K562 (cell line): ENCODE data around the gene RALGAPB.

Experiments
- POLR2A ChIP-seq: fragments of 450-650 bp; conservative IDR thresholded peaks from 2 replicates; pipeline ENCODE4 v1.6.1; 2016
- TF ChIP-seq, protein P1 (sequence below): fragments of 200-800 bp; sonication (Bioruptor generic); IDR thresholded peaks from 2 replicates; pipeline ENCODE4 v1.6.1; 2017; ENCODE audit warnings: missing genetic modification characterization, missing compliant biosample characterization
- TF ChIP-seq, protein P2 (sequence below): fragments of 250-450 bp; sonication (Bioruptor Pico); IDR thresholded peaks from 2 replicates; pipeline ENCODE4 v1.5.0; 2021; ENCODE audit warnings: mild to moderate bottlenecking, moderate library complexity
- TF ChIP-seq, protein P3 (sequence below): fragments of 450-650 bp; formaldehyde crosslinking; IDR thresholded peaks from 2 replicates; pipeline ENCODE4 v1.4.0; 2022; ENCODE audit warnings: missing genetic modification characterization
- TF ChIP-seq, protein P4 (sequence below), 3 experiments: IDR thresholded peaks in 2 of 3; conservative IDR thresholded peaks in 1 of 3; 2 replicates each; pipeline ENCODE4 v1.5.1; 2011 to 2012; ENCODE audit warnings: low read length in 3 of 3, mild to moderate bottlenecking in 3 of 3, control low read depth in 2 of 3, improper control_type of control experiment in 1 of 3, inconsistent platforms in 1 of 3, low read depth in 1 of 3, mixed read lengths in 1 of 3, moderate library complexity in 1 of 3; ENCODE audit not compliant: insufficient read depth in 2 of 3
- TF ChIP-seq, protein P5 (sequence below): fragments of 450-650 bp; IDR thresholded peaks from 2 replicates; pipeline ENCODE4 v1.6.1; 2017; ENCODE audit warnings: mild to moderate bottlenecking, moderate library complexity

DNA sequence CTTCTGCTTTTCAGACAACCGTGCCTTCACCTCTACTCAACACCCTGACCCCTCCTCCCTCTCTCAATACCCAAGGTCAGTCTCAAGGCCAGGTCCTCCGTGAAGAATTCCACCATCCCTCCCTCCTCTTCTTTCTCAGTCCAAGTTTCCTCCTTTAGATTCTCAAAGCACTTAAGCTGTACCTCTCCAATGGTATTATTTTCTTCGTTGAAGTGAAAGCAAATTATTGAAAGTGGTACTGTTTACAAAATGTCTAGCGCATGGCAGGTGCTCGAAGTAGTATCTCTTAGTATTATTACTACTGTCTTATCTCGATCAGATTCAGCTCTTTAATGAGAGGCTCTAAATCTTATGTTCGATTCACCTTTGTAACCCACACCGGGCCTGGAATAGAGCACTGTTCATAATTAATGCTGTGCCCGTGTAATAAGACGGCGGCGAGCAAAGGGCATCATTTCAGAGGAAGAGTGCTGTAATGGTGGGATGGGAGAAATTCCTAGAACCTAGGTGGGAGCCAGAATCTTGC is 593 bp upstream of the RALGAPB start:
- no peak for TF ChIP-seq POLR2A
- TF ChIP-seq, protein P1, sequence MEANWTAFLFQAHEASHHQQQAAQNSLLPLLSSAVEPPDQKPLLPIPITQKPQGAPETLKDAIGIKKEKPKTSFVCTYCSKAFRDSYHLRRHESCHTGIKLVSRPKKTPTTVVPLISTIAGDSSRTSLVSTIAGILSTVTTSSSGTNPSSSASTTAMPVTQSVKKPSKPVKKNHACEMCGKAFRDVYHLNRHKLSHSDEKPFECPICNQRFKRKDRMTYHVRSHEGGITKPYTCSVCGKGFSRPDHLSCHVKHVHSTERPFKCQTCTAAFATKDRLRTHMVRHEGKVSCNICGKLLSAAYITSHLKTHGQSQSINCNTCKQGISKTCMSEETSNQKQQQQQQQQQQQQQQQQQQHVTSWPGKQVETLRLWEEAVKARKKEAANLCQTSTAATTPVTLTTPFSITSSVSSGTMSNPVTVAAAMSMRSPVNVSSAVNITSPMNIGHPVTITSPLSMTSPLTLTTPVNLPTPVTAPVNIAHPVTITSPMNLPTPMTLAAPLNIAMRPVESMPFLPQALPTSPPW (CRISPR knock-in tag) = no peak
- TF ChIP-seq, protein P2, sequence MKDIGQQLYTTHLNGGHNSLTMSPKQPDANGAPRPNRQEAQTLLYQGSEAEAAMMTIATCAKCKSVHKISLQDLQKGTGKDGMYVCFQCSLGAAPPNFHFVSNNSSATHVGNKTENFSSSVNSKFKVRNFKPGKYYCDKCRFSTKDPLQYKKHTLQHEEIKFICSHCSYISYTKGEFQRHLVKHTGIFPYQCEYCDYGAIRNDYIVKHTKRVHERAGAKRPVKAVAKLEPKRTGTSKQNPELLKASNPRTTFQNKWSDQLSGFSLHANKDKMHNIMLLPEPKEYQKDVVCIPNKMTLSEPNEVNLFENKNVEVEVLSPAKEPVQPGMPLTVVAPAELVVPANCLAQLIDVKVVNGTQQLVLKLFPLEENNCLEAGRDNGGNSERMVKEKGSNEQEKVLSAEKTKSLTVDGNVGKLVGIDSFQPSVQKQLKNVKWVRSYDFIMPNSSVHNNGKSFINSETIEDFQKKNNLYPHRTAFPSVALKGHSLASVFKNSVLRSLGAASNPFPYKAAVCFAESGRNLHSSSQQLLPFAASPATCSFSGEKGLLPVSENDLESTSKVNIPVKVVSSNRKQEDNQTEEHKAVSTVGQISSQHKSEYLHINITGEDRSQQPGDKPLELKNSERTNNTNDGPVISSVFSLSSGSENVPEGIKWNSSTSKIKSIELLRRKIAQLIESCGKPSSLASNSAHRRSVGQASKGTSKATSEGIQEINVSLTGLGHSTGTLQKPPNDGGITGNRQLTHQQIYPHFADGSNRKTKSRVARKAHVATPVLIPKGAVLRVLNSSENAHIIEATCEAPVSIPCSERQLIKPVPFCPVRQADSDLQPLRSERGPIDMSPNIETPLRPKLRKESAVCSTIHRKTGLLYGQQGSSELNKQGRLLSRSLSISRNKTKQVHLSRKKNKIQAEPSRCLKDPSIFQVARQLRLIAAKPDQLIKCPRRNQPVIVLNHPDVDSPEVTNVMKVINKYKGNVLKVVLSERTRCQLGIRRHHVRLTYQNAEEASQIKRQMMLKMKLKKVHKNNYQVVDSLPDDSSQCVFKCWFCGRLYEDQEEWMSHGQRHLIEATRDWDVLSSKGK (CRISPR knock-in tag) = no peak
- TF ChIP-seq, protein P3, sequence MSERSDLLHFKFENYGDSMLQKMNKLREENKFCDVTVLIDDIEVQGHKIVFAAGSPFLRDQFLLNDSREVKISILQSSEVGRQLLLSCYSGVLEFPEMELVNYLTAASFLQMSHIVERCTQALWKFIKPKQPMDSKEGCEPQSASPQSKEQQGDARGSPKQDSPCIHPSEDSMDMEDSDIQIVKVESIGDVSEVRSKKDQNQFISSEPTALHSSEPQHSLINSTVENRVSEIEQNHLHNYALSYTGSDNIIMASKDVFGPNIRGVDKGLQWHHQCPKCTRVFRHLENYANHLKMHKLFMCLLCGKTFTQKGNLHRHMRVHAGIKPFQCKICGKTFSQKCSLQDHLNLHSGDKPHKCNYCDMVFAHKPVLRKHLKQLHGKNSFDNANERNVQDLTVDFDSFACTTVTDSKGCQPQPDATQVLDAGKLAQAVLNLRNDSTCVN (CRISPR knock-in tag) = no peak
- TF ChIP-seq, protein P4, sequence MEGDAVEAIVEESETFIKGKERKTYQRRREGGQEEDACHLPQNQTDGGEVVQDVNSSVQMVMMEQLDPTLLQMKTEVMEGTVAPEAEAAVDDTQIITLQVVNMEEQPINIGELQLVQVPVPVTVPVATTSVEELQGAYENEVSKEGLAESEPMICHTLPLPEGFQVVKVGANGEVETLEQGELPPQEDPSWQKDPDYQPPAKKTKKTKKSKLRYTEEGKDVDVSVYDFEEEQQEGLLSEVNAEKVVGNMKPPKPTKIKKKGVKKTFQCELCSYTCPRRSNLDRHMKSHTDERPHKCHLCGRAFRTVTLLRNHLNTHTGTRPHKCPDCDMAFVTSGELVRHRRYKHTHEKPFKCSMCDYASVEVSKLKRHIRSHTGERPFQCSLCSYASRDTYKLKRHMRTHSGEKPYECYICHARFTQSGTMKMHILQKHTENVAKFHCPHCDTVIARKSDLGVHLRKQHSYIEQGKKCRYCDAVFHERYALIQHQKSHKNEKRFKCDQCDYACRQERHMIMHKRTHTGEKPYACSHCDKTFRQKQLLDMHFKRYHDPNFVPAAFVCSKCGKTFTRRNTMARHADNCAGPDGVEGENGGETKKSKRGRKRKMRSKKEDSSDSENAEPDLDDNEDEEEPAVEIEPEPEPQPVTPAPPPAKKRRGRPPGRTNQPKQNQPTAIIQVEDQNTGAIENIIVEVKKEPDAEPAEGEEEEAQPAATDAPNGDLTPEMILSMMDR (IDR thresholded peaks at IDR 0.05 in 2 of 3, conservative IDR thresholded peaks at IDR 0.05 in 1 of 3; ENCODE audit: insufficient read depth in 2 of 3, low read depth in 1 of 3, low read length in 3 of 3) = no peak
- TF ChIP-seq, protein P5, sequence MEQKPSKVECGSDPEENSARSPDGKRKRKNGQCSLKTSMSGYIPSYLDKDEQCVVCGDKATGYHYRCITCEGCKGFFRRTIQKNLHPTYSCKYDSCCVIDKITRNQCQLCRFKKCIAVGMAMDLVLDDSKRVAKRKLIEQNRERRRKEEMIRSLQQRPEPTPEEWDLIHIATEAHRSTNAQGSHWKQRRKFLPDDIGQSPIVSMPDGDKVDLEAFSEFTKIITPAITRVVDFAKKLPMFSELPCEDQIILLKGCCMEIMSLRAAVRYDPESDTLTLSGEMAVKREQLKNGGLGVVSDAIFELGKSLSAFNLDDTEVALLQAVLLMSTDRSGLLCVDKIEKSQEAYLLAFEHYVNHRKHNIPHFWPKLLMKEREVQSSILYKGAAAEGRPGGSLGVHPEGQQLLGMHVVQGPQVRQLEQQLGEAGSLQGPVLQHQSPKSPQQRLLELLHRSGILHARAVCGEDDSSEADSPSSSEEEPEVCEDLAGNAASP = no peak
